Skeletal muscle tissue (tissue), 4 donors: ENCODE results near the gene LEMD2. TPM values are rescaled to one million over a fixed set of nuclear protein-coding genes. Genes with fewer than 3 reads are reported as not detected.
"Not testable (repeated sequence)": the region's sequence is repeated elsewhere in the genome, so short reads cannot be mapped to it uniquely, and the experiment has no call there.

Experiments used
- H3K27ac ChIP-seq: one replicate; pipeline ENCODE4 v1.7.0; 2013; ENCODE audit warnings: mild to moderate bottlenecking, low read depth, low read length, inconsistent platforms
- H3K27me3 ChIP-seq, 3 donors: one replicate each; pipeline ENCODE4 v1.7.0; 2013; ENCODE audit warnings: low read length in 3 of 3; ENCODE audit not compliant: control insufficient read depth in 3 of 3, insufficient read depth in 3 of 3
- H3K36me3 ChIP-seq, 3 donors: one replicate each; pipeline ENCODE4 v1.7.0; 2013; ENCODE audit warnings: low read length in 3 of 3; ENCODE audit not compliant: control insufficient read depth in 3 of 3, insufficient read depth in 3 of 3
- H3K4me1 ChIP-seq, 3 donors: one replicate each; pipeline ENCODE4 v1.7.0; 2013; ENCODE audit warnings: low read length in 3 of 3, mild to moderate bottlenecking in 3 of 3; ENCODE audit not compliant: control insufficient read depth in 3 of 3, insufficient read depth in 3 of 3
- H3K4me3 ChIP-seq, 3 donors: one replicate each; pipeline ENCODE4 v1.7.0; 2013; ENCODE audit warnings: low read length in 3 of 3
- H3K9ac ChIP-seq, 3 donors: one replicate each; pipeline ENCODE4 v1.7.0; 2013; ENCODE audit warnings: low read length in 3 of 3, mild to moderate bottlenecking in 3 of 3, moderate library complexity in 2 of 3, low read depth in 1 of 3
- H3K9me3 ChIP-seq, 3 donors: one replicate each; pipeline ENCODE4 v1.7.0; 2013; ENCODE audit warnings: low read length in 3 of 3; ENCODE audit not compliant: control insufficient read depth in 3 of 3
- total RNA-seq: library from RNA; depleted of rRNA; stranded (reverse); fragments of >200 nt; gene quantifications from one replicate; pipeline ENCODE4 v1.2.3, GENCODE V29; 2014
- donor health status: Osteomylitis.

The LEMD2 gene
- total RNA-seq, result 21.9 TPM

DNA sequence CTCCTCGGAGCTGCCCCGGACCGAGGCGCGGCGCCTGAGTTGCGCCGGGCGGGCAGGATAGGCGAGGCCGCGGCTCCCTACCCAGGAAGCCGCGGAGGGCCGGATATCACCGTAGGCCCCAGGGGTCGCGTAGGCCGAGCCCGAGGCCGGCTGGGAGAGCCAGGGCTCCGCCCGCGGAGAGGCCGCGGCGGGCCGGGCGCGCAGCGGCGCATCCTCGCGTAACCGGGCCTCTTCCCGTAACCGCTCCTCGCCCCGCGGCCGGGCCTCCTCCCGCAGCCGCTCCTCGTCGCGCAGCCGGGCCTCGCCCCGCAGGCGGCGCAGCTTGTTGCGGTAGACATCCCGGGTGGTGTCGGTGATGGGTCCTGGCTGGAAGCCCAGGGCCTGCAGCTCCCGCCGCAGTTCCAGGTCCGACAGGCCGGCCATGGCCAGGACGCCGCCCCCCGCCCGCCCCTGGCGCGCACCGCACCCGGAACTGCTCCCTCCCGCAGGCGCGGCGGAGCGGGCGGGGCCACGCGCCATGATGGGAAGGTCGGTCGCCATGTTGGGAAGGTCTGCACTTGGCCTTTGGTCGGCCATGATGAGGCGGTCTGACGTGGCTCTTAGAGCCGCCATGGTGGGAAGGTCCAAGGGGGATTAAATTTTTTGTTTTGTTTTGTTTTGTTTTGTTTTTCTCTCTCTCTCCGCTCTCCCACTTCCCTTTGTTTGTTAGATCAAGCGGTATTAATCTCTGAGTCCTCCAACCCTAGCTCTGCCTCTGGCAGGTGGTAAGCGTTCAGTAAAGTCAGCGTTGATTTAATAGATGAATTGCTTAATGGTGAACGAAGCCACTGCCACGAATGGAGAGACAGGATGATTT is at the start of gene LEMD2:
TSS of gene LEMD2 (minus strand) at position 437 of the 856 bp plus-strand sequence. CDS start at position 423, 14 bp downstream.
- Histone ChIP-seq H3K27me3 (peaks cover 5 to 11% (median 9%) of the 10 kb centered on the region in 3 donors), H3K27ac (peak within 1 kb of the TSS; percentile 87), H3K36me3 (peaks cover 12 to 19% (median 14%) of the 10 kb centered on the region in 3 donors), H3K4me3 (peak within 1 kb of the TSS; percentile 79 to 83 (median 83)), H3K4me1 (peaks cover 32 to 39% (median 38%) of the 10 kb centered on the region in 3 donors), H3K9ac (peak within 1 kb of the TSS; percentile 81 to 93 (median 85)), H3K9me3 (no peaks in the 10 kb centered on the region)

DNA sequence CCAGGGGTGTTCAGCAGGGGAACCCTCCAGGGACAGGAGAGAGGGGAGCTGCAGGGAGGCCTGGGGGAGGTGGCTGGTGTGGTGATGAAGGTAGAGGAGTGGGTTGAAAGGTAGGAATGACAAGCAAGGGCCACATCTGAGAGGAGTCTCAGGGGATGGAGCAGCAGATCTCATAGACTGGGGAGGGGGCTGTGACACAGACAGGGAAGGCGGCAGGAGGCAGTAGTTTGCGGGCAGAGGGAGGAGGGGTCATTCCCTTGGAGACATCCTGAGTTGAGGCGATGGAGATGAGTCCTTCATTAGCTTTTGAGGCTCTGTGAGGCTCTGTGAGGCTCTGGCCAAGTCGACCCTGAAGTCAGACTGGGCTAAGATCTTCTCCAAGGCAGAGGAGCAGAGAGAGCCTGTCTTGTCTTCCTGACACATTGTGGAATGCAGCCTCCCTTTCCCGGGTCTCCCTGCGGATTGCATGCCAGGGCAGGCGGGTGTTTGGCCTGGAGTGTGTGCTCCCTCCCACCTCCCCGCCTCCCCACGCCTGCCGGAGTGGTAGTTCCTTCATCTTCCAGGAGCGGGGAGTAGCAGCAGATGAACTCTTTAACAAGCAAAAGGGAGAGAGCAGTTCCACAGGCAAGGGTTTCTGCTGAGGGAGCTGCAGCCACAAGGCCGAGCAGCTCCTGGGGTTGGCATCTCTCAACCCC is 49.2 kb upstream of the LEMD2 start:
- no peak overlapping the region for H3K9ac ChIP-seq
- no peak overlapping the region for H3K27ac ChIP-seq
- no peaks in the 10 kb centered on the region for H3K9me3 ChIP-seq

DNA sequence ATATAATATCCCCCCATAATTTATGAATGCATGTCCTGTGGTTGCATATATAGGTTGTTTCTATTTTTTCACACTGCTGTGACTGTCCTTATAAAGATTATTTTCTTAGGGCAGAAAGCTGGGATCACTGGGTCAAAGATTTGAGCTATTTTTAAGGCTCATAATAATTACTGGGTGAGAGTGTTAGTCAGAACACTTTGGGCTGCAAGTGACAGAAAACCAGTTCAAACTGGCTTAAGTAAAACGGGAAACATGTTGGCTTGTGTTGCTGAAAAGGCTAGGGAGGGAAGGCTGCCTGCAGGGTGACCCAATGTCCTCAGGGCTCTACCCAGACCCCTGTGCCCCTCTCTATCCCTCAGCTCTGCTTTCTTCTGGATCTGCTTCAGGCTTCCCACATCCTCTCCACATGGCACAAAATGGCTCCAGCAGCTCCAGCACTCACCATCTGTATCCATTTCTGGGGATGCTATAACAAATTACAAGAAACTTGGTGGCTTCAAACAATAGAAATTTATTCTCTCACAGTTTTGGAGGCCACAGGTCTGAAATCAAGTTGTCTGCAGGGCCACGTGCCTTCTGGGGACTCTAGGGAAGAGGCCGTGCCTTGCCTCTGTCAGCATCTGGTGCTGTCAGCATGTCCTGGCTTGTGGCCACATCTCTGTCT is 48.0 kb upstream of the LEMD2 start:
- Histone ChIP-seq H3K9ac (no peak overlapping the region), H3K9me3 (no peaks in the 10 kb centered on the region), H3K27me3 (peaks cover 0 to 8% (median 6%) of the 10 kb centered on the region in 3 donors), H3K27ac (no peak overlapping the region), H3K36me3 (no peaks in the 10 kb centered on the region), H3K4me1 (peaks cover 4 to 17% (median 12%) of the 10 kb centered on the region in 3 donors), H3K4me3 (no peak overlapping the region)

More for the DNA sequence above, 49.2 kb upstream of the LEMD2 start:
- Histone ChIP-seq H3K27me3 (peaks cover 0 to 15% (median 10%) of the 10 kb centered on the region in 3 donors), H3K36me3 (no peaks in the 10 kb centered on the region), H3K4me3 (no peak overlapping the region), H3K4me1 (peaks cover 4 to 17% (median 12%) of the 10 kb centered on the region in 3 donors)

DNA sequence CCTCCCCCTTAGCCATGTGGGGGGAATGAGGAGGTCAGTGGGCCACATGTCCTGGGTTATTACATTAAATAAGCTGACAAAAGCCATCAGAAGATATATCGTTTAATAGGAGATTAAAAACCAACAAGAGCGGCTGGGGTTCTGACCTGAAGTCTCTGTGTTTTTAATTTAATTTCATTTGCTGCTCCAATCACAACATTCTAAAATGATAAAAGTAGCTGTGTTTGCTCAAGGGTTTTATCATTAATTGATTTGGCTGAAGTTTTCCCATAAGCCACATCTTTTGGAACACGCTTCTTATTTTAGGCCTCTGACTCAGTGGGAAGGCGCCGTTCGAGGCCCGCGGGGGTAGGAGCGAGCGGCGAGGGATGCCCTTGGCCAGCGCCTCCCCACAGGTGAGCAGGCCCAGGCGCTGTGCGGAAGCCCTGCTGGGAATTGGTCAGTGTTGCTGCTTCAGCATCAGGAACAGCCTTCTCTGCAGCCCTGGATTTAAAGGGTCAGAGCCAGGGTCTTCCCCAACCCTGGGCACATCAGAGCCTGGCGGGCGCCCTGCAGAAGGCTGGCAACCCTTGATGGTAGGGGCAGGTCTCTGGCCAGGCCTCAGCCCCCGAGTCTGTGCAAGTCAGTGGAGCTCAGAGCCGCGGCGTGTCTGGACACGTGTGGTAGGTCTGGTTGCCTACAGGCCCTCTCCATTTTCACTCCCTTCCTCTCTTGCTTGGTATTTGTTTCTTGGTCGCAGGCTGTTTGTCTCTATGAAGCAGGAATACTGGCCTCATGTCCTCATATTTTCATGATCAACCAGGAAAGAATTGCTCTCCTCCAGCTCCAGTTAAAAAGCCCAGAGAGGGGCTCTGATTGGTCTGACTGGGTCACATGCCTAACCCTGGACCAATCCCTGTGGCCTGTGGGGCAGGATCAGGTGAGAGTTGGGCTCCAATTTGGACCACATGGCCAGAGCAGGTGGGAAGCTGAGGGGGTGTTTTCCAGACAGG is 45.8 kb upstream of the LEMD2 start:
- Histone ChIP-seq H3K9me3 (no peaks in the 10 kb centered on the region), H3K36me3 (no peaks in the 10 kb centered on the region), H3K4me3 (no peak overlapping the region), H3K27me3 (peaks cover 0 to 23% (median 19%) of the 10 kb centered on the region in 3 donors), H3K4me1 (peaks cover 0 to 8% (median 5%) of the 10 kb centered on the region in 3 donors), H3K9ac (no peak overlapping the region), H3K27ac (no peak overlapping the region)

DNA sequence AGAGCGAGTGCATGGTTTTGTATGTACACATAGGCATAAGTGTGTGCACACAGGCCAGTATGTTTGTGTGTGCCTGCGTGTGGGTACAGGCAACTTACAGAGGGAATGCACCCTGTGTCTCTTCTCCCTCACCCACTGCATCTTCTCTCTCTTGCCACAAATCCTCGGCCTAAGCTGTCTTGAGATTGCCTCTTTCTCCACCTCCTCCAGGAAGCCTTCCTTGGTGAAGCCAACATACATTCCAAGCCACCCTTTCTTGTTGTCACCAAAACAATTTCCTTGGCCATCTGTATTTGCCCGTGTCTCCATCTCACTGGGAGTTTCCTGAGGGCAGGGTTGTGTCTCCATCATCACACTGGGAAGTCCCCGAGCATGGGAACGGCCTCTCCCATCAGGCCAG is 44.7 kb upstream of the LEMD2 start:
- no peaks in the 10 kb centered on the region for H3K4me1 ChIP-seq

DNA sequence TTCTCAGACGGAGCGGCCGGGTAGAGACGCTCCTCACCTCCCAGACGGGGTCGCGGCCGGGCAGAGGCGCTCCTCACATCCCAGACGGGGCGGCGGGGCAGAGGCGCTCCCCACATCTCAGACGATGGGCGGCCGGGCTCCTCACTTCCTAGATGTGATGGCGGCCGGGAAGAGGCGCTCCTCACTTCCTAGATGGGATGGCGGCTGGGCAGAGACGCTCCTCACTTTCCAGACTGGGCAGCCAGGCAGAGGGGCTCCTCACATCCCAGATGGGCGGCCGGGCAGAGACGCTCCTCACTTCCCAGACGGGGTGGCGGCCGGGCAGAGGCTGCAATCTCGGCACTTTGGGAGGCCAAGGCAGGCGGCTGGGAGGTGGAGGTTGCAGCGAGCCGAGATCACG is 43.9 kb upstream of the LEMD2 start:
- H3K27me3 ChIP-seq, result peaks cover 0 to 30% (median 26%) of the 10 kb centered on the region in 3 donors
- H3K36me3 ChIP-seq, H3K9ac ChIP-seq, H3K9me3 ChIP-seq, H3K27ac ChIP-seq, H3K4me3 ChIP-seq, H3K4me1 ChIP-seq: not testable (repeated sequence)

More for the DNA sequence above, 44.7 kb upstream of the LEMD2 start:
- peaks cover 0 to 25% (median 23%) of the 10 kb centered on the region in 3 donors for H3K27me3 ChIP-seq
- no peaks in the 10 kb centered on the region for H3K36me3 ChIP-seq
- H3K27ac ChIP-seq, result no peak overlapping the region
- H3K9me3 ChIP-seq, result no peaks in the 10 kb centered on the region
- H3K4me3 ChIP-seq, result no peak overlapping the region
- no peak overlapping the region for H3K9ac ChIP-seq

DNA sequence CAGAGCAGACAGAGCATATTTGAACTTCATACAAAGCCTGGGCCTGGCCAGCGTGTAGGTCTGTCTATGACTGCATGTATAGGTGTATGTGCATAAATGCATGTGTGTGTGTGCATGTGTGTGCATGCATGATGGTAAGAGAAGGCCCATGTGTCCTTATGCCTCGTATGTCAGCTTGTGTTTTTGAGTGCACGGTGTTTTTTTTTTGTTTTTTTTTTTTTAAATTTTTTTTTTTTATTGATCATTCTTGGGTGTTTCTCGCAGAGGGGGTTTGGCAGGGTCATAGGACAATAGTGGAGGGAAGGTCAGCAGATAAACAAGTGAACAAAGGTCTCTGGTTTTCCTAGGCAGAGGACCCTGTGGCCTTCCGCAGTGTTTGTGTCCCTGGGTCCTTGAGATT is 42.8 kb upstream of the LEMD2 start:
- H3K27me3 ChIP-seq, result peaks cover 0 to 38% (median 26%) of the 10 kb centered on the region in 3 donors
- not testable (repeated sequence) for H3K9ac ChIP-seq, H3K27ac ChIP-seq, H3K9me3 ChIP-seq, H3K36me3 ChIP-seq, H3K4me1 ChIP-seq, H3K4me3 ChIP-seq

DNA sequence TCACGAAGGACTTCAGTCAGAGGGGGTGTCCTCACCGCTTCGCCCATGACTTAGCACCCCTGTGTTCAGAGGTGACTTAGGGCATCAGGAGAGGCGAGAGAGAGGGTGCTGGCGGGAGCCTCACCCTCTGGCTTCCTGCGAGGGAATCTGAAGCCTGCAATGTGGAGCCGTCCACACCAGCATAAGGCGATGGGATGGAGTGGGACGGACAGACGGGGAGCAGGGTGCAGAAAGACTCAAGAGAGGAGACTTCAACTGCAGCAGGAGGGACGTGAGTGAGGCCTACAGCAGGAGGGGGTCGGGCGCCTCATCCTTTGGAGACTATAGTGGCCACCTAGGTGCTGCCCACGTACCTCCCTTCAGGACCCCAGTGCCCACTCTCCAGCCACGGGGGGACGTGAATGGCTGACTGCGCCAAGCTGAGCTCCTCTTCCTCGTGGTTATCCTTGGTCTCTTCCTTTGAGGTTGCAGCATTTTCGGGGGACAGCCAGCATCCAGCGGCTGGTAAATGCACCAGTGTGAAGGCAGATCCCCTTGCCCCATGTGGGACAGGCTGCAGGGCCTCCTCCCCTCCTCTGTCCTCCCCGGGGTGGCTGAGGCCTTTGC is 41.8 kb upstream of the LEMD2 start:
- H3K4me1 ChIP-seq, result no peaks in the 10 kb centered on the region
- H3K9ac ChIP-seq, result no peak overlapping the region
- H3K27ac ChIP-seq, result no peak overlapping the region
- no peaks in the 10 kb centered on the region for H3K9me3 ChIP-seq
- no peaks in the 10 kb centered on the region for H3K36me3 ChIP-seq
- no peak overlapping the region for H3K4me3 ChIP-seq
- H3K27me3 ChIP-seq, result peaks cover 0 to 38% (median 26%) of the 10 kb centered on the region in 3 donors
